HCT116 (cell line): ENCODE results near the gene ITIH6. TPM values are rescaled to one million over a fixed set of nuclear protein-coding genes. Genes with fewer than 3 reads are reported as not detected.

ENCODE experiments used
- ATAC-seq: fragments of 200-7000 bp; cut with Tn5 transposase; 2 replicates; pipeline ENCODE4 v1.9.1; 2020; ENCODE audit warnings: mild to moderate bottlenecking, moderate library complexity
- BruUV-seq: library from RNA; stranded (reverse); fragments of 400-500 nt; replicated peaks from 2 replicates; lab custom pipeline; 2021; lab: Mats Ljungman, UMichigan
- CTCF ChIA-PET: fragments of 300-600 bp; sonication (Branson Sonifier 250); formaldehyde crosslinking; loops from one replicate; lab custom pipeline; 2021; ENCODE audit warnings: antibody characterized with exemption; lab: Charles Lee
- POLR2A ChIA-PET: fragments of 300-600, 350-600 bp; sonication (Branson Sonifier 250); formaldehyde crosslinking; loops from one replicate; lab custom pipeline; 2021; ENCODE audit warnings: antibody characterized with exemption; lab: Charles Lee
- RAD21 ChIA-PET, 2 experiments: fragments of 300-600 bp; sonication (Branson Sonifier 250); formaldehyde crosslinking; loops; one replicate each; lab custom pipeline; 2023; ENCODE audit warnings: low total read pairs in 2 of 2; ENCODE audit not compliant: uncharacterized antibody in 2 of 2, unreplicated experiment in 2 of 2, low non-redundant PET in 1 of 2; lab: Charles Lee
- DNase-seq: peaks from one replicate; pipeline ENCODE4 v3.0.0-alpha.2; 2010; ENCODE audit warnings: low read depth, low spot score
- H2AFZ ChIP-seq: fragments of 200-600 bp; shearing (Covaris generic), sonication (generic); 2 replicates; pipeline ENCODE4 v1.6.1; 2017; ENCODE audit warnings: low read depth, mixed run types, mixed read lengths, antibody characterized with exemption, low read length; ENCODE audit not compliant: poor library complexity, severe bottlenecking
- H3K27ac ChIP-seq: 2 replicates; pipeline ENCODE4 v1.5.1; 2012; ENCODE audit warnings: low read depth, low read length
- H3K27me3 ChIP-seq: fragments of 200-600 bp; sonication (generic); 2 replicates; pipeline ENCODE4 v1.6.1; 2016; ENCODE audit warnings: mixed run types, low read length, mixed read lengths; ENCODE audit not compliant: insufficient read depth
- H3K36me3 ChIP-seq, 2 experiments: fragments of 200-500 bp in 1 of 2; fragments of 200-600 bp in 1 of 2; sonication (Bioruptor generic) in 1 of 2; sonication (generic) in 1 of 2; 2 replicates each; pipeline versions ENCODE4 v1.5.1 to v1.6.1; 2014 to 2016; ENCODE audit warnings: low read length in 2 of 2, inconsistent platforms in 1 of 2, mixed read lengths in 1 of 2, mixed run types in 1 of 2; ENCODE audit not compliant: insufficient read depth in 2 of 2, control insufficient read depth in 1 of 2
- H3K4me1 ChIP-seq, 2 experiments: fragments of 200-600 bp in 1 of 2; sonication (generic) in 1 of 2; 2 replicates each; pipeline versions ENCODE4 v1.5.1 to v1.6.1; 2012 to 2017; ENCODE audit warnings: low read length in 2 of 2, inconsistent platforms in 1 of 2, mild to moderate bottlenecking in 1 of 2, mixed read lengths in 1 of 2, mixed run types in 1 of 2, moderate library complexity in 1 of 2; ENCODE audit not compliant: insufficient read depth in 2 of 2, control insufficient read depth in 1 of 2
- H3K4me2 ChIP-seq: fragments of 200-600 bp; sonication (generic); 2 replicates; pipeline ENCODE4 v1.6.1; 2017; ENCODE audit warnings: mixed run types, low read length, mixed read lengths
- H3K4me3 ChIP-seq, 2 experiments: fragments of 200-600 bp in 1 of 2; sonication (generic) in 1 of 2; replicated peaks in 1 of 2; 2 replicates each; pipeline ENCODE4 v1.5.1; 2011 to 2016; ENCODE audit warnings: low read length in 2 of 2, control low read depth in 1 of 2, low read depth in 1 of 2, mild to moderate bottlenecking in 1 of 2, mixed read lengths in 1 of 2, mixed run types in 1 of 2
- H3K79me2 ChIP-seq: fragments of 200-600 bp; sonication (generic); 2 replicates; pipeline ENCODE4 v1.6.1; 2017; ENCODE audit warnings: mild to moderate bottlenecking, mixed run types, low read length, moderate library complexity, mixed read lengths; ENCODE audit not compliant: insufficient read depth
- H3K9ac ChIP-seq: fragments of 200-600 bp; sonication (generic); 2 replicates; pipeline ENCODE4 v1.6.1; 2016; ENCODE audit warnings: low read length, mixed read lengths
- H3K9me2 ChIP-seq: fragments of 200-600 bp; sonication (generic), shearing (Covaris generic); 2 replicates; pipeline ENCODE4 v1.6.1; 2017; ENCODE audit warnings: mixed run types, mild to moderate bottlenecking, moderate library complexity; ENCODE audit not compliant: insufficient read depth
- H3K9me3 ChIP-seq, 2 experiments: fragments of 200-500 bp in 1 of 2; fragments of 200-600 bp in 1 of 2; sonication (Bioruptor generic) in 1 of 2; sonication (generic) in 1 of 2; 2 replicates each; pipeline ENCODE4 v1.6.1; 2014 to 2017; ENCODE audit warnings: low read length in 2 of 2, mixed read lengths in 2 of 2, inconsistent platforms in 1 of 2, low read depth in 1 of 2, mild to moderate bottlenecking in 1 of 2, mixed run types in 1 of 2, moderate library complexity in 1 of 2; ENCODE audit not compliant: control insufficient read depth in 1 of 2, insufficient read depth in 1 of 2
- H4K20me1 ChIP-seq: fragments of 200-600 bp; sonication (generic), shearing (Covaris generic); 2 replicates; pipeline ENCODE4 v1.6.1; 2017; ENCODE audit warnings: mixed run types, mild to moderate bottlenecking, moderate library complexity; ENCODE audit not compliant: insufficient read depth
- ELF1 ChIP-seq: IDR thresholded peaks from 2 replicates; pipeline ENCODE4 v1.6.1; 2012; ENCODE audit warnings: low read depth, borderline replicate concordance
- EZH2 ChIP-seq: fragments of 200-600 bp; sonication (generic); IDR thresholded peaks from 2 replicates; pipeline ENCODE4 v1.6.1; 2017; ENCODE audit warnings: antibody characterized with exemption, mixed run types
- FOSL1 ChIP-seq: IDR thresholded peaks from 2 replicates; pipeline ENCODE4 v1.6.1; 2012; ENCODE audit warnings: low read depth
- JUND ChIP-seq: IDR thresholded peaks from 2 replicates; pipeline ENCODE4 v1.6.1; 2012
- POLR2A ChIP-seq: IDR thresholded peaks from 2 replicates; pipeline ENCODE4 v1.7.0; 2011; ENCODE audit warnings: borderline replicate concordance; ENCODE audit not compliant: insufficient read depth, insufficient read length; ENCODE audit errors: extremely low read depth
- SIN3A ChIP-seq: IDR thresholded peaks from 2 replicates; pipeline ENCODE4 v1.6.1; 2012; ENCODE audit warnings: low read depth
- SP1 ChIP-seq: IDR thresholded peaks from 2 replicates; pipeline ENCODE4 v1.6.1; 2012; ENCODE audit warnings: low read depth
- TCF7L2 ChIP-seq: IDR thresholded peaks from 2 replicates; pipeline ENCODE4 v1.7.0; 2011; ENCODE audit warnings: borderline replicate concordance, inconsistent platforms; ENCODE audit not compliant: insufficient read depth, insufficient read length; ENCODE audit errors: extremely low read depth
- YY1 ChIP-seq: IDR thresholded peaks from 2 replicates; pipeline ENCODE4 v1.6.1; 2011; ENCODE audit warnings: low read length, low read depth, moderate library complexity, mild to moderate bottlenecking; ENCODE audit not compliant: insufficient replicate concordance; ENCODE audit errors: extremely low read depth
- ZFX ChIP-seq: fragments of 450-650 bp; IDR thresholded peaks from 2 replicates; pipeline ENCODE4 v1.6.1; 2017
- intact Hi-C: fragments of 100-400 bp; cut with micrococcal nuclease; formaldehyde crosslinking; loops from 2 replicates; pipeline ENCODE4 v1.10.0; 2022
- total RNA-seq: library from RNA; stranded (reverse); gene quantifications from one replicate; pipeline ENCODE4 v1.2.1, GENCODE V29; 2021; ENCODE audit not compliant: unreplicated experiment
- TF ChIP-seq, protein P1 (sequence below): IDR thresholded peaks from 2 replicates; pipeline ENCODE4 v1.6.1; 2012; ENCODE audit warnings: low read depth
- TF ChIP-seq, protein P2 (sequence below): IDR thresholded peaks from 2 replicates; pipeline ENCODE4 v1.6.1; 2012

Gene ITIH6
- total RNA-seq, 1 experiment from 2014 or later: not detected

DNA sequence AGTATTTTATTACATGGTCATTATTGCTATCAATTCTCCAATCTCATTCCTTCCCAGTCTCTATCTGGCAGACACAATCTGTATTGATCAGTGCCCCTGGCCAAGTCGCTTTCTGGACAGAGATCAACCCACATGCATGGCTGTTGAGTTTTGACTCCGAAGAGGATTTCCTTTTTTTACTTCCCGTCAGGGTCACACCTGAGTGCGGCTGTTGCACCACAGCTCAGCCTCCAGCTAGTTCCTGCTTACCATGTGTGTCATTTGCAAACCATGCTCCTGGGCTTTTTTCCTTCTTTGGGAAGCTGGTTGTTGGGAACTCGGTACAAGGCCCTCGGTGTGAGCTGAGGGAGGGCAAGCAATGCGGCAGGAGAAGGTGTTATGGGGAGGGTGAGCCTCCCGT lies 21.1 kb upstream of the ITIH6 start:
- intact Hi-C loops: no loop called here
- Histone ChIP-seq H3K36me3 (no peaks in the 10 kb centered on the region), H3K9ac (no peak overlapping the region), H3K79me2 (no peaks in the 10 kb centered on the region), H3K27me3 (no peaks in the 10 kb centered on the region), H3K9me3 (no peaks in the 10 kb centered on the region), H3K27ac (no peak overlapping the region), H4K20me1 (no peaks in the 10 kb centered on the region), H2AFZ (no peak overlapping the region), H3K9me2 (no peaks in the 10 kb centered on the region), H3K4me3 (no peak overlapping the region), H3K4me1 (no peaks in the 10 kb centered on the region), H3K4me2 (no peak overlapping the region)
- no TSS peak for BruUV-seq
- no peak for ATAC-seq
- TF ChIP-seq TCF7L2 (no peak), SP1 (no peak), FOSL1 (no peak), EZH2 (no peak), ELF1 (no peak)
- POLR2A ChIA-PET: no interaction called here
- RAD21 ChIA-PET: no interaction called here
- CTCF ChIA-PET: no interaction called here
- no peak for DNase-seq

GRCh38 chrX:54818221-54818620 lies 20.2 kb upstream of the ITIH6 start:
- POLR2A ChIA-PET: no interaction called here
- Histone ChIP-seq H3K27me3 (no peaks in the 10 kb centered on the region), H2AFZ (no peak overlapping the region), H3K9me2 (no peaks in the 10 kb centered on the region), H3K4me1 (no peaks in the 10 kb centered on the region), H3K27ac (no peak overlapping the region), H3K79me2 (no peaks in the 10 kb centered on the region), H3K4me3 (no peak overlapping the region), H3K4me2 (no peak overlapping the region), H3K9ac (no peak overlapping the region), H3K9me3 (no peaks in the 10 kb centered on the region), H4K20me1 (no peaks in the 10 kb centered on the region), H3K36me3 (no peaks in the 10 kb centered on the region)
- intact Hi-C loops: no loop called here
- no peak for DNase-seq
- ATAC-seq: no peak
- TF ChIP-seq YY1 (no peak), ZFX (no peak), TCF7L2 (no peak), SIN3A (no peak), ELF1 (no peak), JUND (no peak), POLR2A (no peak)
- TF ChIP-seq, protein P1, sequence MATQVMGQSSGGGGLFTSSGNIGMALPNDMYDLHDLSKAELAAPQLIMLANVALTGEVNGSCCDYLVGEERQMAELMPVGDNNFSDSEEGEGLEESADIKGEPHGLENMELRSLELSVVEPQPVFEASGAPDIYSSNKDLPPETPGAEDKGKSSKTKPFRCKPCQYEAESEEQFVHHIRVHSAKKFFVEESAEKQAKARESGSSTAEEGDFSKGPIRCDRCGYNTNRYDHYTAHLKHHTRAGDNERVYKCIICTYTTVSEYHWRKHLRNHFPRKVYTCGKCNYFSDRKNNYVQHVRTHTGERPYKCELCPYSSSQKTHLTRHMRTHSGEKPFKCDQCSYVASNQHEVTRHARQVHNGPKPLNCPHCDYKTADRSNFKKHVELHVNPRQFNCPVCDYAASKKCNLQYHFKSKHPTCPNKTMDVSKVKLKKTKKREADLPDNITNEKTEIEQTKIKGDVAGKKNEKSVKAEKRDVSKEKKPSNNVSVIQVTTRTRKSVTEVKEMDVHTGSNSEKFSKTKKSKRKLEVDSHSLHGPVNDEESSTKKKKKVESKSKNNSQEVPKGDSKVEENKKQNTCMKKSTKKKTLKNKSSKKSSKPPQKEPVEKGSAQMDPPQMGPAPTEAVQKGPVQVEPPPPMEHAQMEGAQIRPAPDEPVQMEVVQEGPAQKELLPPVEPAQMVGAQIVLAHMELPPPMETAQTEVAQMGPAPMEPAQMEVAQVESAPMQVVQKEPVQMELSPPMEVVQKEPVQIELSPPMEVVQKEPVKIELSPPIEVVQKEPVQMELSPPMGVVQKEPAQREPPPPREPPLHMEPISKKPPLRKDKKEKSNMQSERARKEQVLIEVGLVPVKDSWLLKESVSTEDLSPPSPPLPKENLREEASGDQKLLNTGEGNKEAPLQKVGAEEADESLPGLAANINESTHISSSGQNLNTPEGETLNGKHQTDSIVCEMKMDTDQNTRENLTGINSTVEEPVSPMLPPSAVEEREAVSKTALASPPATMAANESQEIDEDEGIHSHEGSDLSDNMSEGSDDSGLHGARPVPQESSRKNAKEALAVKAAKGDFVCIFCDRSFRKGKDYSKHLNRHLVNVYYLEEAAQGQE: no peak
- TF ChIP-seq, protein P2, sequence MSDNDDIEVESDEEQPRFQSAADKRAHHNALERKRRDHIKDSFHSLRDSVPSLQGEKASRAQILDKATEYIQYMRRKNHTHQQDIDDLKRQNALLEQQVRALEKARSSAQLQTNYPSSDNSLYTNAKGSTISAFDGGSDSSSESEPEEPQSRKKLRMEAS: no peak
- RAD21 ChIA-PET: no interaction called here
- CTCF ChIA-PET: no interaction called here
- no TSS peak for BruUV-seq
